GM12801 (cell line): ENCODE measurements around the gene PDP2.

Experiments used
- TF ChIP-seq, protein P1 (sequence below): IDR thresholded peaks from one replicate; pipeline ENCODE4 v1.5.1; 2011; ENCODE audit warnings: control low read depth; ENCODE audit not compliant: insufficient read length; ENCODE audit errors: extremely low read depth

The PDP2 gene, protein sequence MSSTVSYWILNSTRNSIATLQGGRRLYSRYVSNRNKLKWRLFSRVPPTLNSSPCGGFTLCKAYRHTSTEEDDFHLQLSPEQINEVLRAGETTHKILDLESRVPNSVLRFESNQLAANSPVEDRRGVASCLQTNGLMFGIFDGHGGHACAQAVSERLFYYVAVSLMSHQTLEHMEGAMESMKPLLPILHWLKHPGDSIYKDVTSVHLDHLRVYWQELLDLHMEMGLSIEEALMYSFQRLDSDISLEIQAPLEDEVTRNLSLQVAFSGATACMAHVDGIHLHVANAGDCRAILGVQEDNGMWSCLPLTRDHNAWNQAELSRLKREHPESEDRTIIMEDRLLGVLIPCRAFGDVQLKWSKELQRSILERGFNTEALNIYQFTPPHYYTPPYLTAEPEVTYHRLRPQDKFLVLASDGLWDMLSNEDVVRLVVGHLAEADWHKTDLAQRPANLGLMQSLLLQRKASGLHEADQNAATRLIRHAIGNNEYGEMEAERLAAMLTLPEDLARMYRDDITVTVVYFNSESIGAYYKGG

DNA sequence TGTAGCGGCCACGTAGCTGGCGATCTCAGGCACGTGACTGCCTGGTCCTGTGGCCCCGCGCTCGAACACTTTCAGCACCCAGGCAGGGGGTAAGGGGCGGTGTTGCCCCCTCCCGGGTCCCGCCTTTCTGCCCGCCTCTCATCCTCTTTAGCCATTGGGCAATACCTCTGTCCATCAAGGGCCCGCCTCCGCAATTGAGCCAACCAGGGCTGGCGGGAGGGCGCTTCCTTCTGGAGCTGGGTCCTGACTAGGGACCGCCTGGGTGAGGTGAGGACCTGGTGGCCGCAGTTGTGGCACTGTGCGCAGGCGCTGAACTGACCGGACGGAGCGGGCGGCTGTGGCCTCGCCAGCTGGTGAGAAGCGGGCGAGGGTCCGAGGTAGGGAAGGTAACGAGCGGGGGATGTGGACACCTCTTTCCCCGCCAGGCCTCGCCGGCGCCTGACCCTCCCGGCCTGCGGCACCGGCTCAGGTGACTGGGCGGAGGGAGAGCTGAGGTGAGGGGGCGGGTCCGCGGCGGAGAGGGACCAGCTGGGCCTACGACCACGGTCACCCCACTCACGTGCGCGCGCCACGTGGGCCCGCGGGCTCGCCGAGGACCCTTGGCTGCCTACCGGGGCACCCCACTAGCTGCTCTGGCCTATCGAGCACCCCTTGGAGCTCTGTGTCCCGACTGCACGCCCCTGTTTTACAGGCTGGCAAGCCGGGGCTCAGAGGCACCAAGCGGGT is at the start of gene PDP2:
Gene PDP2 (plus strand): TSS at position 228 of the 726 bp plus-strand sequence. CDS start 3,770 bp downstream, outside the sequence.
- TF ChIP-seq, protein P1, sequence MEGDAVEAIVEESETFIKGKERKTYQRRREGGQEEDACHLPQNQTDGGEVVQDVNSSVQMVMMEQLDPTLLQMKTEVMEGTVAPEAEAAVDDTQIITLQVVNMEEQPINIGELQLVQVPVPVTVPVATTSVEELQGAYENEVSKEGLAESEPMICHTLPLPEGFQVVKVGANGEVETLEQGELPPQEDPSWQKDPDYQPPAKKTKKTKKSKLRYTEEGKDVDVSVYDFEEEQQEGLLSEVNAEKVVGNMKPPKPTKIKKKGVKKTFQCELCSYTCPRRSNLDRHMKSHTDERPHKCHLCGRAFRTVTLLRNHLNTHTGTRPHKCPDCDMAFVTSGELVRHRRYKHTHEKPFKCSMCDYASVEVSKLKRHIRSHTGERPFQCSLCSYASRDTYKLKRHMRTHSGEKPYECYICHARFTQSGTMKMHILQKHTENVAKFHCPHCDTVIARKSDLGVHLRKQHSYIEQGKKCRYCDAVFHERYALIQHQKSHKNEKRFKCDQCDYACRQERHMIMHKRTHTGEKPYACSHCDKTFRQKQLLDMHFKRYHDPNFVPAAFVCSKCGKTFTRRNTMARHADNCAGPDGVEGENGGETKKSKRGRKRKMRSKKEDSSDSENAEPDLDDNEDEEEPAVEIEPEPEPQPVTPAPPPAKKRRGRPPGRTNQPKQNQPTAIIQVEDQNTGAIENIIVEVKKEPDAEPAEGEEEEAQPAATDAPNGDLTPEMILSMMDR: no peak

DNA sequence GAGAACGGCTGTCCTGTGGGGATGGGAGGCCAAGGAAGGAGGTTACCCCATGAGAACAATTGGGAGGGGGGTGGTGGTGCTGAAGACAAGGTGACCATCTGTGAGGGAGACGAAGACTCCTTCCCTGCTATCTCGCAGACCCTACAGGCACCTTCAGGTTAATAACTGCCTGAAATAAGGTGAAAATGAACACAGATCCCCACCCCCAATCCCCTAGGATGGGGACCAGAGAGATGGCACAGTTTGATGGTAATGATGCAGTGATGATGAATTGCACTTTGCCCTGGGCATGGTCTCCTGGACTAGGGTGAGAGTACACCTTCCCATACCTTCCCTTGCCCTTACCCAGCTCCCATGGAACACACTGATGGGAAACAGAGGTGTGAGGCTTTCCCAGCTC is 48.1 kb upstream of the PDP2 start:
- TF ChIP-seq, protein P1: no peak

DNA sequence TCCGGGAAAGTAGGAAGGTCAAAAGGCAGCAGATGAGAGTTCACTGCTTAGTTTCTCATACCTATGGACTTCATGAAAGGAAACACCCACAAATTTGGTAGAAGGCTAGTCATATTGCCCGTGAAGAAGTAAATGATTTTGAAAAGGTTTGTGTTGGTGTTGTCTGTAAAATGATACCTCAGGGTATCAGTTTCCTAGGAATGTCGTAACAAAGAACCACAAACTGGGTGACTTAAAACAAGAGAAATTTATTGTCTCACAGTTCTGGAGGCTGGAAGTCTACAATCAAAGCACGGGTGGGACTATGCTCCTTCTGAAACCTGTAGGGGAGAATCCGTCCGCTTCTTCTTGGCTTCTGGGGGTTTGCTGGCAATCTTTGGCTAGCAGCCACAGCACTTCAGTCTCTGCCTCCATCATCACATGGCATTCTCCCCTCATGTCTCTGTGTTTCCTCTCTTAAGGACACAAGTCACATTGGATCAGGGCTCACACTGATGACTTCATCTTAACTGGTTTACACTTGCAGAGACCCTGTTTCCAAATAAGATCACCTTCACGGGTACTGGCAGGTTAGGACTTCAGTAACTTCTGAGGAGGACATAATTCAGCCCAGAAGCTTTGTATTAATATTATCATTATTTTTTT is 47.5 kb upstream of the PDP2 start:
- TF ChIP-seq, protein P1: no peak

DNA sequence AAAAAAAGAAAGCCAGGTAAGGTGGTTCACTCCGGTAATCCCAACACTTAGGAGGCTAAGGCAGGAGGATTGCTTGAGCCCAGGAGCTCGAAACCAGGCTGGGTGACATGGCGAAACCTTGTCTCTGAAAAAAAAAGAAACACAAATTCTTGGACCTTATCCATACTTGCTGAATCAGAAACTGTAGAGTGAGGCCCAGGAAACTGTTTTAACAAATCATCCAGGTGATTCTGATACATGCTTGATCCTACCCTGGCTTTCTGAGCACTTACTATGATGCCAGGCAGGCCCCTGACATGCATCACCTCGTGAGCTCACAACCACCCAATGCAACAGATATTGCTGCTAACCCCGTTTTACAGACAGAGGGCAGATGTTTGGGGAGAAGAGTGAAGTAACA is 45.6 kb upstream of the PDP2 start:
- TF ChIP-seq, protein P1: no peak

DNA sequence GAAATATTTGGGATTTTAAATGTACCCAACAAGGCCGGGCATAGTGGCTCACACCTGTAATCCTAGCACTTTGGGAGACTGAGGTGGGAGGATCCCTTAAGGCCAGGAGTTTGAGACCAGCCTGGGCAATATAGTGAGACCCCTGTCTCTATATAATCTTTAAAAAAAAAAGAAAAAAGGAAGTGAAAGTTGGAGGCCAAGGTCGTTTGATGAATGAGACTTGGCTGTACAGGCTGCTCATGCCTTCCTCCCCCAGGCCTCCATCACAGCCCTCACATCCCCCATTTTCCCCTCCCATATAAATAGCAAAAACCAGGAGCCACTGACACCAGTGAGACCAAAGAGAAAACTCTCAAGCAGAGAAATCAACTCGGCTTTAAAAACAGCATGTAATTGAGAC is 39.4 kb upstream of the PDP2 start:
- TF ChIP-seq, protein P1: no peak

DNA sequence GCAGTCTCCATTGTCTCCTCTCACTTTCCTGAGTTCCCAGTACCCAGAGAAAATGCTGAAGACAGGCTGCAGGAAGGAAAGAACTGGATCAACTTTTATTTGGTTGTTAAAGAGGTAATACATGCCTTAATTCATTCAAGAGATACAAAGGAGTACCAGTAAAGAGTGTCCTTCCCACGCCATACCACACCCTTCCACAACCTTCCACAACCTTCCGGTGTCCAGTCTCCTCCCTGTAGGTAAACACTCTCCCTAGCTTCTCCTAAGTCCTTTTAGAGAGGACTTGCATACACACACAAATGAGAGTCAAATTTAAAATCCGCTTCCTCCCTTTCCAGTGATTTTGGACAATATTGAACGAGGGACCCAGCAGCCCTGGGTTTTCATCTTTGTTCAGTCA is 38.9 kb upstream of the PDP2 start:
- TF ChIP-seq, protein P1: no peak

DNA sequence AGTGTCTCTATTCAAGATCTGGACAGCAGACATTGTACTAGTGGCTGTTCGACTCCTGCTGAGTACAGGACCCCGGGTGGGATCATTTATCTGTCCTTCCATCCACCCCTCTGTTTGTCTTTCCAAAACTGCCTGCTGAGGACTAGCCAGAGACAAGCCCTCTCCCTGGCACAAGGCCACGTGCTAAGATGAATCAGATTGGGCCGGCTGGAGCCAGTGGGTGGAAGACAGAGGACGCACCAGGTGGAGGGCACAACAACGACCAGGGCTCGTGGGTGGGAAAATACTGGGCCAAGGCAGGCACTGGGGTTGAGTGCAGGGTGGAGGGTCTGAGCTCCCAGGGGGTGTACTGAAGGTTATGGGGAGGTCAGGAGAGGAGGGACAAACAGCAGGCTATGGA is 37.5 kb upstream of the PDP2 start:
- TF ChIP-seq, protein P1: no peak
